H9 (cell line): Measurements from ENCODE around the gene DNAJC7. TPM values are rescaled to one million over a fixed set of nuclear protein-coding genes. Genes with fewer than 3 reads are reported as not detected.
A peak's percentile ranks its signal among the peaks of the same experiment; 100 is the strongest.

ENCODE experiments used
- DNase-seq: peaks from one replicate; pipeline ENCODE4 v3.0.0-alpha.2; 2017
- H2AFZ ChIP-seq: one replicate; pipeline ENCODE4 v1.6.1; 2013; ENCODE audit warnings: mild to moderate bottlenecking, low read length, control low read depth, moderate library complexity
- H2AK5ac ChIP-seq: 2 replicates; pipeline ENCODE4 v1.6.1; 2013; ENCODE audit warnings: low read length, control low read depth, mixed read lengths; ENCODE audit not compliant: insufficient read length
- H2BK120ac ChIP-seq: one replicate; pipeline ENCODE4 v1.6.1; 2013; ENCODE audit warnings: low read depth, mild to moderate bottlenecking, low read length, control low read depth, inconsistent platforms; ENCODE audit not compliant: poor library complexity, severe bottlenecking
- H2BK12ac ChIP-seq: 2 replicates; pipeline ENCODE4 v1.6.1; 2013; ENCODE audit warnings: low read length, control low read depth, mixed read lengths, low read depth; ENCODE audit not compliant: insufficient read length
- H2BK15ac ChIP-seq: 2 replicates; pipeline ENCODE4 v1.6.1; 2013; ENCODE audit warnings: low read depth, low read length, control low read depth
- H2BK20ac ChIP-seq: one replicate; pipeline ENCODE4 v1.6.1; 2013; ENCODE audit warnings: low read depth, mild to moderate bottlenecking, low read length, control low read depth, inconsistent platforms; ENCODE audit not compliant: poor library complexity, severe bottlenecking
- H2BK5ac ChIP-seq: 2 replicates; pipeline ENCODE4 v1.6.1; 2013; ENCODE audit warnings: low read length, control low read depth, mixed read lengths; ENCODE audit not compliant: insufficient read length
- H3K14ac ChIP-seq: 2 replicates; pipeline ENCODE4 v1.6.1; 2013; ENCODE audit warnings: low read length, control low read depth; ENCODE audit not compliant: insufficient read depth
- H3K18ac ChIP-seq: 2 replicates; pipeline ENCODE4 v1.6.1; 2013; ENCODE audit warnings: low read depth, mild to moderate bottlenecking, mixed read lengths, low read length, control low read depth; ENCODE audit not compliant: insufficient read length
- H3K23ac ChIP-seq: 2 replicates; pipeline ENCODE4 v1.6.1; 2013; ENCODE audit warnings: low read length, control low read depth, mixed read lengths, low read depth; ENCODE audit not compliant: insufficient read length
- H3K23me2 ChIP-seq: 2 replicates; pipeline ENCODE4 v1.6.1; 2013; ENCODE audit warnings: low read depth, mild to moderate bottlenecking, mixed read lengths, low read length, control low read depth; ENCODE audit not compliant: insufficient read length, poor library complexity, severe bottlenecking
- H3K27ac ChIP-seq: 2 replicates; pipeline ENCODE4 v1.5.1; 2013; ENCODE audit warnings: low read length, control low read depth, mixed read lengths, low read depth; ENCODE audit not compliant: insufficient read length
- H3K27me3 ChIP-seq: 2 replicates; pipeline ENCODE4 v1.6.1; 2013; ENCODE audit warnings: low read length, control low read depth, inconsistent platforms; ENCODE audit not compliant: insufficient read depth
- H3K4ac ChIP-seq: 2 replicates; pipeline ENCODE4 v1.6.1; 2013; ENCODE audit warnings: low read depth, mild to moderate bottlenecking, control low read depth, inconsistent platforms, low read length, moderate library complexity
- H3K4me1 ChIP-seq: 2 replicates; pipeline ENCODE4 v1.6.1; 2013; ENCODE audit warnings: low read length, control low read depth, inconsistent platforms; ENCODE audit not compliant: insufficient read depth
- H3K4me2 ChIP-seq: 2 replicates; pipeline ENCODE4 v1.6.1; 2013; ENCODE audit warnings: low read length, control low read depth, mixed read lengths; ENCODE audit not compliant: insufficient read length, insufficient read depth
- H3K56ac ChIP-seq: 2 replicates; pipeline ENCODE4 v1.6.1; 2013; ENCODE audit warnings: low read depth, mild to moderate bottlenecking, mixed read lengths, low read length, control low read depth; ENCODE audit not compliant: insufficient read length
- H3K79me1 ChIP-seq: 2 replicates; pipeline ENCODE4 v1.6.1; 2013; ENCODE audit warnings: low read depth, mild to moderate bottlenecking, moderate library complexity, low read length, control low read depth, inconsistent platforms; ENCODE audit not compliant: insufficient read depth, poor library complexity, severe bottlenecking
- H3K79me2 ChIP-seq: 2 replicates; pipeline ENCODE4 v1.6.1; 2013; ENCODE audit warnings: low read length, control low read depth, inconsistent platforms; ENCODE audit not compliant: insufficient read depth
- H3K9ac ChIP-seq: 2 replicates; pipeline ENCODE4 v1.6.1; 2013; ENCODE audit warnings: low read length, control low read depth, mixed read lengths; ENCODE audit not compliant: insufficient read length; ENCODE audit errors: extremely low read depth
- H3K9me3 ChIP-seq: one replicate; pipeline ENCODE4 v1.6.1; 2013; ENCODE audit warnings: low read depth, low read length, inconsistent platforms; ENCODE audit not compliant: control insufficient read depth
- H3T11ph ChIP-seq: one replicate; pipeline ENCODE4 v1.6.1; 2013; ENCODE audit warnings: mild to moderate bottlenecking, low read length, control low read depth, inconsistent platforms
- H4K20me1 ChIP-seq: one replicate; pipeline ENCODE4 v1.6.1; 2013; ENCODE audit not compliant: control insufficient read depth, insufficient read length, insufficient read depth
- H4K5ac ChIP-seq: 2 replicates; pipeline ENCODE4 v1.6.1; 2013; ENCODE audit warnings: low read depth, mild to moderate bottlenecking, mixed read lengths, low read length, control low read depth; ENCODE audit not compliant: insufficient read length
- H4K8ac ChIP-seq: replicated peaks from 2 replicates; pipeline ENCODE4 v1.6.1; 2013; ENCODE audit warnings: low read length, control low read depth, mixed read lengths, low read depth; ENCODE audit not compliant: insufficient read length
- H4K91ac ChIP-seq: 2 replicates; pipeline ENCODE4 v1.6.1; 2013; ENCODE audit warnings: low read depth, mild to moderate bottlenecking, moderate library complexity, mixed read lengths, low read length, control low read depth; ENCODE audit not compliant: insufficient read length
- H3K27ac Mint-ChIP-seq, 3 experiments: 2 replicates in 2 of 3; 3 replicates in 1 of 3; pipeline ENCODE4 v1.8.0; 2020 to 2021; ENCODE audit warnings: mixed read lengths in 3 of 3, mild to moderate bottlenecking in 1 of 3, moderate library complexity in 1 of 3
- H3K27me3 Mint-ChIP-seq: 2 replicates; pipeline ENCODE4 v1.8.0; 2021; ENCODE audit warnings: low read depth, mild to moderate bottlenecking, moderate library complexity, mixed read lengths
- H3K36me3 Mint-ChIP-seq, 3 experiments: 2 replicates in 2 of 3; 3 replicates in 1 of 3; pipeline ENCODE4 v1.8.0; 2020 to 2021; ENCODE audit warnings: low read depth in 3 of 3, mixed read lengths in 3 of 3; ENCODE audit not compliant: insufficient read depth in 1 of 3
- H3K4me1 Mint-ChIP-seq, 2 experiments: 2 replicates each; pipeline ENCODE4 v1.8.0; 2020; ENCODE audit warnings: mixed read lengths in 2 of 2
- H3K4me3 Mint-ChIP-seq, 2 experiments: 2 replicates in 1 of 2; 3 replicates in 1 of 2; pipeline ENCODE4 v1.8.0; 2020 to 2021; ENCODE audit warnings: mild to moderate bottlenecking in 2 of 2, mixed read lengths in 2 of 2, moderate library complexity in 1 of 2
- H3K9me3 Mint-ChIP-seq, 2 experiments: 2 replicates in 1 of 2; 3 replicates in 1 of 2; pipeline ENCODE4 v1.8.0; 2020; ENCODE audit warnings: mild to moderate bottlenecking in 2 of 2, mixed read lengths in 2 of 2, moderate library complexity in 1 of 2
- CTCF ChIP-seq: fragments of 200-600 bp; sonication (generic); conservative IDR thresholded peaks from 3 replicates; pipeline ENCODE4 v1.8.0; 2021; ENCODE audit warnings: antibody characterized with exemption, mild to moderate bottlenecking
- WGBS: extraction: QIAGEN DNeasy Blood & Tissue Kit; methylation state at CpG from one replicate; pipeline ENCODE4 v1.1.7; 2013; ENCODE audit warnings: missing lambda C conversion rate, low lambda C conversion rate, mixed read lengths; ENCODE audit not compliant: insufficient read length; ENCODE audit errors: extremely low coverage; 5-methylcytosine and 5-hydroxymethylcytosine counted together
- total RNA-seq: library from RNA; stranded (reverse); gene quantifications from 2 replicates; pipeline ENCODE4 v1.2.1, GENCODE V29; 2021

DNAJC7 gene
- total RNA-seq, 1 experiment from 2014 or later, result 141 TPM

DNA sequence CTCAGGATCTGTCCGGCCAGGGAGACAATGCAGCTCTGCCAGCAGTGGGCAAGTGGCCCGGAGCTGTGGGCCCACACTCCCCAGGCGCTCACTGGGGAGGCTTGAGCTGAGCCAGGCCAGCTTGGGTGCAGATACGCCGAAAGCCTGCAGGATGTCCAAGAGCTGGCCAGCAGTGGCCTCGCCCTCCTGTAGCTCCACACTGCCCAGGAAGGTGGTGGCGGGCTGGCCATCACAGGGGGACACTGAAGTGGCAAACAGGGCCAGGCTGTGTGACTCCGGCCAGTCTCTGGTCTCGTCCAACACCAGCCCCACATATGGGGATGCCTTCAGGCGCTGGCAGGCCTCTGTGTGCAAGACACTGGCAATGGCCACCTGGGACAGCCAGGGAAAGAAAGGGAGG, 23.6 kb upstream of the DNAJC7 start:
- H4K8ac ChIP-seq, result no peak overlapping the region
- H2BK15ac ChIP-seq, result no peak overlapping the region
- H3K14ac ChIP-seq, result no peak overlapping the region; the same call in 1 of the 2 replicates
- H2BK20ac ChIP-seq, result no peak overlapping the region
- H3T11ph ChIP-seq, result no peak overlapping the region
- H3K36me3 Mint-ChIP-seq, result no peaks in the 10 kb centered on the region
- no peak overlapping the region for H3K23ac ChIP-seq
- H3K9me3 Mint-ChIP-seq, result no peaks in the 10 kb centered on the region
- H2BK5ac ChIP-seq, result no peak overlapping the region
- H3K79me2 ChIP-seq, result no peaks in the 10 kb centered on the region
- no peak overlapping the region for H3K18ac ChIP-seq
- no peak overlapping the region for H3K9ac ChIP-seq
- H3K79me1 ChIP-seq, result no peaks in the 10 kb centered on the region
- no peak overlapping the region for H3K4ac ChIP-seq
- no peak overlapping the region for H3K4me3 Mint-ChIP-seq
- H2BK12ac ChIP-seq, result no peak overlapping the region
- peak overlapping the region in 1 of 3 experiments; percentile 63; a peak in 1 of 7 replicates for H3K27ac Mint-ChIP-seq
- no peaks in the 10 kb centered on the region for H4K20me1 ChIP-seq
- no peak overlapping the region for H3K27ac ChIP-seq
- no peak overlapping the region for H3K56ac ChIP-seq
- no peak for TF ChIP-seq CTCF
- H2AK5ac ChIP-seq, result no peak overlapping the region
- H3K4me1 Mint-ChIP-seq, result peaks cover 10 to 30% of the 10 kb centered on the region in 2 experiments
- H3K9me3 ChIP-seq, result no peaks in the 10 kb centered on the region
- no peak overlapping the region for H2AFZ ChIP-seq
- no peaks in the 10 kb centered on the region; the same call in 1 of the 2 replicates for H3K27me3 Mint-ChIP-seq
- no peaks in the 10 kb centered on the region for H3K23me2 ChIP-seq
- no peak overlapping the region for H3K4me2 ChIP-seq
- no peaks in the 10 kb centered on the region for H3K4me1 ChIP-seq
- H4K91ac ChIP-seq, result no peak overlapping the region
- DNase-seq, result no peak
- no CpG with 5 or more reads among the region's 10 CpGs for WGBS
- H3K27me3 ChIP-seq, result no peaks in the 10 kb centered on the region
- H2BK120ac ChIP-seq, result no peak overlapping the region
- no peak overlapping the region for H4K5ac ChIP-seq
